Erythroblast (primary cell): Measurements from ENCODE around the gene ZNF554.

ENCODE experiments used
- GATA1 ChIP-seq: IDR thresholded peaks from 2 replicates; pipeline ENCODE4 v1.6.1; 2011; ENCODE audit warnings: low read depth, mild to moderate bottlenecking, control low read depth, low read length, moderate library complexity
- POLR2A ChIP-seq: IDR thresholded peaks from 2 replicates; pipeline ENCODE4 v1.6.1; 2011; ENCODE audit warnings: mild to moderate bottlenecking, low read length

- TF ChIP-seq POLR2A (no peak), GATA1 (no peak)
Observed at GRCh38 chr19:2845107-2845506, 25.4 kb downstream of the ZNF554 start.
